GM18526 (cell line): ENCODE data around the gene PALM3.

Experiments
- POLR2A ChIP-seq: IDR thresholded peaks from 3 replicates; pipeline ENCODE4 v1.6.1; 2011; ENCODE audit not compliant: insufficient read length; ENCODE audit errors: extremely low read depth

PALM3 gene

GRCh38 chr19:14078411-14078810 lies 16.5 kb upstream of the PALM3 start:
- TF ChIP-seq POLR2A: no peak

GRCh38 chr19:14073925-14074838 lies 12.3 kb upstream of the PALM3 start:
- no peak for TF ChIP-seq POLR2A

DNA sequence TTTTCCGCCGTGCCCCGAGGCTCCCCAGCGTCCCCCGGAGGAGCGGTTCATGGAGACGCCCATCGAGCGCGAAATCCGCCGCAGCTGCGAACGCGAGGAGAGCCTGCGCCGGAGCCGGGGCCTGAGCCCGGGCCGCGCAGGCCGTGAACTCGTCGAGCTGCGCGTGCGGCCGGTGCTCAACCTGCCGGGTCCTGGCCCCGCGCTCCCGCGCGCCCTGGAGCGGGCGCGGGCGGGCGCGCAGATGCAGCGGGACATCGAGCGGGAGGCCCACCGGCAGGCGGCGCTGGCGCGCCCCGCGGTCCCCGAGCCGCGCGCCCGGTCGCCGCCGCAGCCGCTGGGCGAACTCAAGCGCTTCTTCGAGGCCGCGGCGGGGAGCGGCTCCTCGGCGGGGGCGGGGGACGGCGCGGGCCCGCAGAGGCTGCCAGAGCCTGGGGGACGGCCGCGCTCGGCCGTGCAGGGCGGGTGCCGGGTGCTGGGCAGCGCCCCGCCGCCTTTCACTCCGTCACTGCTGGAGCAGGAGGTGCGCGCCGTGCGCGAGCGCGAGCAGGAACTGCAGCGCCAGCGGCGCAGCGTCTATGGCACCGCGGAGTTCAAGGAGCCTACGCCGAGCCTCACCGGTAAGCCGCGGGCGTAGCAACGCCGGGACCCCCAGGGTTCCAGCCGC lies 11.5 kb upstream of the PALM3 start:
- TF ChIP-seq POLR2A: no peak

GRCh38 chr19:14072535-14073260 lies 10.8 kb upstream of the PALM3 start, which contains the start of gene MISP3:
TSS of gene MISP3 (plus strand) at chr19:14072786. CDS start at chr19:14073310, 524 bp downstream.
- TF ChIP-seq POLR2A: no peak

- TF ChIP-seq POLR2A: no peak
Measured at GRCh38 chr19:14070268-14071050, 8.6 kb upstream of the PALM3 start.

DNA sequence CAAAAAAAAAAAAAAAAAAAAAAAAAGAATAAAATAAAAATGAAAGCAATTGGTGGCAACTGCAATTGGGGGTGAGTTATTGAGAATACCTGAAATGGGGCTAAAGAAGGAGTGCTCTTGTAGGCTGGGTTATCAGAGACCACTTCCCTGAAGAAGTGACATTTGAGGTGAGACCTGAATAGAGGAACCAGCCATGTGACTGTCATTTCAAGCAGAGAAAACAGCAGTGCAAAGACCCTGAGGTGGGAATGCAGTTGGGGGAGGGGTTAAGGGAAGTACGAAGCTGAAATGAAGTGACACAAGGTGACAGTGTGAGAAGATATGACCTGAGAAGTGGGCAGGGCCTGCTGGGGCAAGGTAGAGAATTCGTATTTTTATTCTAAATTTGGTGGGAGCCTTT lies 4.3 kb upstream of the PALM3 start:
- no peak for TF ChIP-seq POLR2A

DNA sequence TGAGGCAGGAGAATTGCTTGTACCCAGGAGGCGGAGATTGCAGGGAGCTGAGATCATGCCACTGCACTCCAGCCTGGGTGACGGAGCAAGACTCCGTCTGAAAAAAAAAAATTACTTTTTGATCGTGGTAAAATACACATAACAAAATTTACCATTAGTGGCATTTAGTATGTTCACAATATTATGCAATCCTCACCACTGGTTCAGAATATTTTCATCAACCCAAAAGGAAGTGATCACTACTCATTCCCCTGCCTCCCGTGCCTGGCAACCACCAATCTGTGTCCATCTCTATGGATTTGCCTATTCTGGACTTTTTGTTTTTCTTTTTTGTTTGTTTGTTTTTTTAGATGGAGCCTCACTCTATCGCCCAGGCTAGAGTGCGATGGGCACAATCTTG lies 1.2 kb upstream of the PALM3 start:
- TF ChIP-seq POLR2A: no peak

DNA sequence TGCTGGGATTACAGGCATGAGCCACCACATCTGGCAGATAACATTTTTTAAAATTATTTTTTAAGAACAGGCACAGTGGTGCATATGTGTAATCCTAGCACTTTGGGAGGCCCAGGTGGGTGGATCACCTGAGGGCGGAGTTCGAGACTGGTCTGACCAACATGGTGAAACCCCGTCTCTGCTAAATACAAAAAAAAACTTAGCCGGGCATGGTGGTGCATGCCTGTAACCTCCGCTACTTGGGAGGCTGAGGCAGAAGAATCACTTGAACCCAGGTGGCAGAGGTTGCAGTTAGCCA lies 631 bp upstream of the PALM3 start:
- TF ChIP-seq POLR2A: no peak

- TF ChIP-seq POLR2A: no peak
Measured at GRCh38 chr19:14061081-14061749, 661 bp downstream of the PALM3 start.

DNA sequence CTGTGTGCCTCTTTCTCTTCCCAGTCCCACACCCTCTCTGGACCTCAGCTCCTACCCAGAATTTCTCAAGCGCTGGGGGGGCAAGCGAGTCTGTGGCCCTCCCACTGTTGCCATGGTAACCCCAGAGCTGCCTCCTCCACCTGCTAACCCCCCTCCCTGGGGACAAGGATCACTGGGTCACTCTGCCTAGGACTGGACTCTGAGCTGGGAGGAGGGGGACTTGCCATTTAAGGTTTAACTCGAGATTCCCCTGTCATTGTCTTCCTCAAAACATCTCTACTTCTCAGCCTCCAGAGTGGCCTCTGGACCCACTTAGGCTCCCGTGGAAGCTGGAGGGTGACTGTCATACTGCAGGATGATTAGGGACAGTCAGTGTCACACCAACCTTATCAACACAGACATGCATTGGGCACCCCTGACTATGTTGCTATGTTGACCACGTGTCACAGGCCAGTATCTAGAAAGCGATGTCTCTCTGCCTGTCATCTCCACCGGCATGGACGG lies 2.2 kb downstream of the PALM3 start:
- no peak for TF ChIP-seq POLR2A

- no peak for TF ChIP-seq POLR2A
Measured at GRCh38 chr19:14059093-14059480, 2.8 kb downstream of the PALM3 start.

DNA sequence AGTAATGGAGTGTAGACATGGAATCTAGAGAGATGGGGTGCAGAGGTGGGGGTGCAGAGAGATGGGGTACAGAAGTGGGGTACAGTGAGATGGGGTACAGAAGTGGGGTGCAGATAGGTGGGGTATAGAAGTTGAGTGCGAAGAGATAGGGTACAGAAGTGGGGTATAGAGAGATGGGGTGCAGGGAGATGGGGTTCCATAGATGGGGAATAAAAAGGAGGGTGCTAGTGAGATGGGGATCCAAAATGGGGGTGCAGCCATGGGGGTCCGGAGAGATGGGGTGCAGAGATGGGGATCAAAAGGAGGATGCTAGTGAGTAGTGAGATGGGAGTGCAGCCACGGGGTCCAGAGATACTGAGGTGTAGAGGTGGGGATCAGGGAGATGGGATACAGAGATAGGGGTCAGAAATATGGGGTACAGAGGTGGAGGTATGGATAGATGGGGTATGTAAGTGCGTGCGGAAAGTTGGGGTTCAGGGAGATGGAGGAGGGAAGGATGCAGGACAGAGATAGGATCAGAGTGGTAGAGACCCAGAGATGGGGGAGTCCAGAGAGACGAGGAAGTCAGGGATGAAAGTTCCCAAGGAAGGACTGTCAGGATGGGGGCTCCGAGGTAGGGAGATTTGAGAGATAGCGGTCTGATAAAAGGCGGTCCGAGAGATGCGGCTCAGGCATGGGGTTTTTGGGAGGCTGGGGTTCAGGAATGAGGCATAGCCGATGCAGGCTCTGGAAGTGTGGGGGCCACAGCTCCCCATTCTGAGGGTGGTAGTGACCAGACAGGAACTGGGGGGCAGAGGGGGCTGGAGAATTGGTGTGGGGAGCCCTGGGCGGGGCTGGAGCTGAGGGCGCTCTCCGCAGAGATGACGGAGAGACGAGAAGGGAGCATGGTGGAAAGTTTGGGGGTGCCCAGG lies 3.4 kb downstream of the PALM3 start:
- TF ChIP-seq POLR2A: no peak

GRCh38 chr19:14056741-14057356 lies 5.0 kb downstream of the PALM3 start:
- no peak for TF ChIP-seq POLR2A
